ENCODE measurements around the gene ANK3. TPM values are rescaled to one million over a fixed set of nuclear protein-coding genes. Genes with fewer than 3 reads are reported as not detected.

ANK3 gene
- total and polyA plus RNA-seq, 2 donors (not counting 1 experiment from before 2014, with no cell fraction given): 0.50 to 0.79 TPM

- no peak overlapping the region for H3K27ac ChIP-seq (ENCODE audit: insufficient read depth, low read length)
- no peak overlapping the region for H3K4me3 ChIP-seq (replicated peaks in 1 of 4; ENCODE audit: control extremely low read depth in 1 of 4, insufficient read depth in 1 of 4, low read depth in 3 of 4, low read length in 4 of 4)
- DNase-seq (ENCODE audit: low read depth in 2 of 2): peak; percentile 33 to 64
- peaks cover 17% of the 10 kb centered on the region for H3K4me1 ChIP-seq (ENCODE audit: control insufficient read depth, extremely low read depth, insufficient read depth, low read length)
- no peaks in the 10 kb centered on the region for H3K9me3 ChIP-seq (ENCODE audit: control insufficient read depth, insufficient read depth, low read depth, low read length)
- H2AFZ ChIP-seq (ENCODE audit: low read length): no peak overlapping the region
- no peaks in the 10 kb centered on the region for H3K79me2 ChIP-seq (ENCODE audit: control insufficient read depth, insufficient read depth, low read length)
- no peaks in the 10 kb centered on the region for H4K20me1 ChIP-seq (ENCODE audit: control insufficient read depth, extremely low read depth, insufficient read depth, low read length)
- no peak overlapping the region for H3K9ac ChIP-seq (ENCODE audit: insufficient read depth, low read length)
- no peaks in the 10 kb centered on the region for H3K36me3 ChIP-seq (ENCODE audit: control insufficient read depth, insufficient read depth, low read length)
- TF ChIP-seq CTCF (conservative IDR thresholded peaks at IDR 0.05 in 1 of 2, IDR thresholded peaks at IDR 0.05 in 1 of 2; ENCODE audit: low read depth in 1 of 2, low read length in 2 of 2) (no peak), EZH2 (IDR thresholded peaks at IDR 0.05; ENCODE audit: low read length, missing control alignments) (no peak)
- H3K27me3 ChIP-seq (ENCODE audit: control insufficient read depth, insufficient read depth, low read length): no peaks in the 10 kb centered on the region
- no peak overlapping the region for H3K4me2 ChIP-seq (ENCODE audit: extremely low read depth, insufficient read depth, low read length)
These were observed 38.7 kb upstream of the ANK3 start for GRCh38 chr10:60428387-60428737.

- DNase-seq (ENCODE audit: low read depth in 2 of 2): peak in 1 of 2 donors; percentile 49
- Histone ChIP-seq H3K27me3 (ENCODE audit: control insufficient read depth, insufficient read depth, low read length) (no peaks in the 10 kb centered on the region), H3K9ac (ENCODE audit: insufficient read depth, low read length) (no peak overlapping the region), H4K20me1 (ENCODE audit: control insufficient read depth, extremely low read depth, insufficient read depth, low read length) (no peaks in the 10 kb centered on the region), H3K4me1 (ENCODE audit: control insufficient read depth, extremely low read depth, insufficient read depth, low read length) (peaks cover 17% of the 10 kb centered on the region), H3K9me3 (ENCODE audit: control insufficient read depth, insufficient read depth, low read depth, low read length) (no peaks in the 10 kb centered on the region), H3K27ac (ENCODE audit: insufficient read depth, low read length) (no peak overlapping the region), H2AFZ (ENCODE audit: low read length) (no peak overlapping the region), H3K4me2 (ENCODE audit: extremely low read depth, insufficient read depth, low read length) (no peak overlapping the region), H3K79me2 (ENCODE audit: control insufficient read depth, insufficient read depth, low read length) (no peaks in the 10 kb centered on the region), H3K36me3 (ENCODE audit: control insufficient read depth, insufficient read depth, low read length) (no peaks in the 10 kb centered on the region), H3K4me3 (replicated peaks in 1 of 4; ENCODE audit: control extremely low read depth in 1 of 4, insufficient read depth in 1 of 4, low read depth in 3 of 4, low read length in 4 of 4) (no peak overlapping the region)
- TF ChIP-seq CTCF (conservative IDR thresholded peaks at IDR 0.05 in 1 of 2, IDR thresholded peaks at IDR 0.05 in 1 of 2; ENCODE audit: low read depth in 1 of 2, low read length in 2 of 2) (no peak), EZH2 (IDR thresholded peaks at IDR 0.05; ENCODE audit: low read length, missing control alignments) (no peak)
These were observed 38.2 kb upstream of the ANK3 start for GRCh38 chr10:60427709-60428386.

GRCh38 chr10:60427148-60427547 is 37.5 kb upstream of the ANK3 start:
- no peak overlapping the region for H2AFZ ChIP-seq (ENCODE audit: low read length)
- peak; percentile 6 to 59 for DNase-seq (ENCODE audit: low read depth in 2 of 2)
- H3K36me3 ChIP-seq (ENCODE audit: control insufficient read depth, insufficient read depth, low read length): no peaks in the 10 kb centered on the region
- no peaks in the 10 kb centered on the region for H4K20me1 ChIP-seq (ENCODE audit: control insufficient read depth, extremely low read depth, insufficient read depth, low read length)
- H3K79me2 ChIP-seq (ENCODE audit: control insufficient read depth, insufficient read depth, low read length): no peaks in the 10 kb centered on the region
- H3K9ac ChIP-seq (ENCODE audit: insufficient read depth, low read length): no peak overlapping the region
- TF ChIP-seq CTCF (conservative IDR thresholded peaks at IDR 0.05 in 1 of 2, IDR thresholded peaks at IDR 0.05 in 1 of 2; ENCODE audit: low read depth in 1 of 2, low read length in 2 of 2): no peak
- no peak for TF ChIP-seq EZH2 (IDR thresholded peaks at IDR 0.05; ENCODE audit: low read length, missing control alignments)
- no peaks in the 10 kb centered on the region for H3K27me3 ChIP-seq (ENCODE audit: control insufficient read depth, insufficient read depth, low read length)
- no peak overlapping the region for H3K27ac ChIP-seq (ENCODE audit: insufficient read depth, low read length)
- peaks cover 17% of the 10 kb centered on the region for H3K4me1 ChIP-seq (ENCODE audit: control insufficient read depth, extremely low read depth, insufficient read depth, low read length)
- H3K9me3 ChIP-seq (ENCODE audit: control insufficient read depth, insufficient read depth, low read depth, low read length): no peaks in the 10 kb centered on the region
- no peak overlapping the region for H3K4me3 ChIP-seq (replicated peaks in 1 of 4; ENCODE audit: control extremely low read depth in 1 of 4, insufficient read depth in 1 of 4, low read depth in 3 of 4, low read length in 4 of 4)
- no peak overlapping the region for H3K4me2 ChIP-seq (ENCODE audit: extremely low read depth, insufficient read depth, low read length)

All from fibroblast of lung (primary cell).